ENCODE results near the gene UNC45A. TPM values are rescaled to one million over a fixed set of nuclear protein-coding genes. Genes with fewer than 3 reads are reported as not detected.

UNC45A gene
- total RNA-seq, 1 donor from 2014 or later = 56.2 TPM

DNA sequence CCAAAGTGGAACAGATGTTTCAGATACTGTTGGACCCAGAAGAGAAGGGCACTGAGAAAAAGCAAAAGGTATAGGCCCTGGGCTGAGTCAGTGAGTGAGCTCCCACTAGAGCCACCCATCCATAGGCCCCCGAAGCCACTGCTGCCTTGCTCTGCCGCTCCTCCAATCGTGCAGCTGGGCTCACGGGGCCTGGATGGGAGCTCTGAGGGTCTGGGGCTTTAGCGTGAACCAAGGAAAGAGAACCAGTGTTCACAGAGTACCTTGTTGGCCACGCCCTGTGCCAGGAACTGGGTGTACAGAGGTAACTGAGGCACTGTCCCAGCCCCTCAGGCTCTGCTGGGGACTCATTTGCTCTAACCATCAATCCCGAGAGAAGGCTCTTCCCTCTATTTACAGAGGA is 4.7 kb downstream of the UNC45A start:
- Histone ChIP-seq H2AFZ (ENCODE audit: low read depth, low read length) (no peak overlapping the region), H3K9me3 (ENCODE audit: insufficient read depth, low read depth, low read length) (no peaks in the 10 kb centered on the region), H3K9ac (ENCODE audit: low read length) (no peak overlapping the region), H3K36me3 (ENCODE audit: insufficient read depth, low read length) (peaks cover 50% of the 10 kb centered on the region), H3K27ac (ENCODE audit: low read depth, low read length) (no peak overlapping the region), H3K4me3 (ENCODE audit: insufficient read depth, low read depth, low read length) (no peak overlapping the region), H3K4me1 (ENCODE audit: insufficient read depth, low read length) (peaks cover 15% of the 10 kb centered on the region), H3K27me3 (ENCODE audit: insufficient read depth, low read length) (no peaks in the 10 kb centered on the region), H3K79me2 (ENCODE audit: insufficient read depth, low read length) (peaks cover 24% of the 10 kb centered on the region), H3K4me2 (ENCODE audit: low read length) (no peak overlapping the region), H4K20me1 (ENCODE audit: insufficient read depth, low read length) (peaks cover 18% of the 10 kb centered on the region)
- no peaks in the 10 kb centered on the region for H3K9me3 Mint-ChIP-seq (ENCODE audit: unreplicated experiment)
- no peak for DNase-seq (ENCODE audit: low read depth)
- H3K4me1 Mint-ChIP-seq (ENCODE audit: low read depth, unreplicated experiment) = peaks cover 9% of the 10 kb centered on the region
- peaks cover 14% of the 10 kb centered on the region for H3K36me3 Mint-ChIP-seq (ENCODE audit: low read depth, unreplicated experiment)
- no peak overlapping the region for H3K4me3 Mint-ChIP-seq (ENCODE audit: unreplicated experiment)
- no peak for TF ChIP-seq EZH2 (IDR thresholded peaks at IDR 0.05; ENCODE audit: insufficient read depth, low read length)
- TF ChIP-seq, protein P1, sequence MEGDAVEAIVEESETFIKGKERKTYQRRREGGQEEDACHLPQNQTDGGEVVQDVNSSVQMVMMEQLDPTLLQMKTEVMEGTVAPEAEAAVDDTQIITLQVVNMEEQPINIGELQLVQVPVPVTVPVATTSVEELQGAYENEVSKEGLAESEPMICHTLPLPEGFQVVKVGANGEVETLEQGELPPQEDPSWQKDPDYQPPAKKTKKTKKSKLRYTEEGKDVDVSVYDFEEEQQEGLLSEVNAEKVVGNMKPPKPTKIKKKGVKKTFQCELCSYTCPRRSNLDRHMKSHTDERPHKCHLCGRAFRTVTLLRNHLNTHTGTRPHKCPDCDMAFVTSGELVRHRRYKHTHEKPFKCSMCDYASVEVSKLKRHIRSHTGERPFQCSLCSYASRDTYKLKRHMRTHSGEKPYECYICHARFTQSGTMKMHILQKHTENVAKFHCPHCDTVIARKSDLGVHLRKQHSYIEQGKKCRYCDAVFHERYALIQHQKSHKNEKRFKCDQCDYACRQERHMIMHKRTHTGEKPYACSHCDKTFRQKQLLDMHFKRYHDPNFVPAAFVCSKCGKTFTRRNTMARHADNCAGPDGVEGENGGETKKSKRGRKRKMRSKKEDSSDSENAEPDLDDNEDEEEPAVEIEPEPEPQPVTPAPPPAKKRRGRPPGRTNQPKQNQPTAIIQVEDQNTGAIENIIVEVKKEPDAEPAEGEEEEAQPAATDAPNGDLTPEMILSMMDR (IDR thresholded peaks at IDR 0.05; ENCODE audit: insufficient read depth, low read depth, low read length) = no peak
- FAIRE-seq = no peak
- no peak overlapping the region for H3K27ac Mint-ChIP-seq (ENCODE audit: unreplicated experiment)
- H3K27me3 Mint-ChIP-seq (ENCODE audit: low read depth, unreplicated experiment) = no peaks in the 10 kb centered on the region

GRCh38 chr15:90941038-90941437 is 6.0 kb downstream of the UNC45A start:
- H3K79me2 ChIP-seq (ENCODE audit: insufficient read depth, low read length) = peaks cover 15% of the 10 kb centered on the region
- no peak overlapping the region for H3K4me3 ChIP-seq (ENCODE audit: insufficient read depth, low read depth, low read length)
- DNase-seq (ENCODE audit: low read depth) (no peak), FAIRE-seq (no peak)
- no peak overlapping the region for H3K9ac ChIP-seq (ENCODE audit: low read length)
- no peak overlapping the region for H3K27ac ChIP-seq (ENCODE audit: low read depth, low read length)
- Mint-ChIP-seq H3K36me3 (ENCODE audit: low read depth, unreplicated experiment) (peaks cover 16% of the 10 kb centered on the region), H3K27me3 (ENCODE audit: low read depth, unreplicated experiment) (no peaks in the 10 kb centered on the region), H3K27ac (ENCODE audit: unreplicated experiment) (no peak overlapping the region), H3K4me1 (ENCODE audit: low read depth, unreplicated experiment) (peaks cover 7% of the 10 kb centered on the region), H3K4me3 (ENCODE audit: unreplicated experiment) (no peak overlapping the region), H3K9me3 (ENCODE audit: unreplicated experiment) (no peaks in the 10 kb centered on the region)
- H3K36me3 ChIP-seq (ENCODE audit: insufficient read depth, low read length) = peaks cover 54% of the 10 kb centered on the region
- H3K4me1 ChIP-seq (ENCODE audit: insufficient read depth, low read length) = peaks cover 11% of the 10 kb centered on the region
- H4K20me1 ChIP-seq (ENCODE audit: insufficient read depth, low read length) = peaks cover 14% of the 10 kb centered on the region
- no peaks in the 10 kb centered on the region for H3K27me3 ChIP-seq (ENCODE audit: insufficient read depth, low read length)
- H3K4me2 ChIP-seq (ENCODE audit: low read length) = no peak overlapping the region
- TF ChIP-seq, protein P1 (IDR thresholded peaks at IDR 0.05; ENCODE audit: insufficient read depth, low read depth, low read length) = no peak
- TF ChIP-seq EZH2 (IDR thresholded peaks at IDR 0.05; ENCODE audit: insufficient read depth, low read length) = no peak
- H2AFZ ChIP-seq (ENCODE audit: low read depth, low read length) = no peak overlapping the region
- H3K9me3 ChIP-seq (ENCODE audit: insufficient read depth, low read depth, low read length) = no peaks in the 10 kb centered on the region

GRCh38 chr15:90942354-90943120 is 7.5 kb downstream of the UNC45A start:
- DNase-seq (ENCODE audit: low read depth) = no peak
- no peak overlapping the region for H3K4me2 ChIP-seq (ENCODE audit: low read length)
- H3K27me3 ChIP-seq (ENCODE audit: insufficient read depth, low read length) = no peaks in the 10 kb centered on the region
- FAIRE-seq = no peak
- TF ChIP-seq, protein P1 (IDR thresholded peaks at IDR 0.05; ENCODE audit: insufficient read depth, low read depth, low read length) = no peak
- no peak for TF ChIP-seq EZH2 (IDR thresholded peaks at IDR 0.05; ENCODE audit: insufficient read depth, low read length)
- H3K36me3 ChIP-seq (ENCODE audit: insufficient read depth, low read length) = peaks cover 57% of the 10 kb centered on the region
- H4K20me1 ChIP-seq (ENCODE audit: insufficient read depth, low read length) = peaks cover 7% of the 10 kb centered on the region
- H3K4me3 ChIP-seq (ENCODE audit: insufficient read depth, low read depth, low read length) = no peak overlapping the region
- H3K79me2 ChIP-seq (ENCODE audit: insufficient read depth, low read length) = peaks cover 4% of the 10 kb centered on the region
- H3K9me3 Mint-ChIP-seq (ENCODE audit: unreplicated experiment) = no peaks in the 10 kb centered on the region
- H3K4me3 Mint-ChIP-seq (ENCODE audit: unreplicated experiment) = no peak overlapping the region
- peaks cover 26% of the 10 kb centered on the region for H3K36me3 Mint-ChIP-seq (ENCODE audit: low read depth, unreplicated experiment)
- no peak overlapping the region for H3K9ac ChIP-seq (ENCODE audit: low read length)
- H3K4me1 Mint-ChIP-seq (ENCODE audit: low read depth, unreplicated experiment) = no peaks in the 10 kb centered on the region
- no peaks in the 10 kb centered on the region for H3K4me1 ChIP-seq (ENCODE audit: insufficient read depth, low read length)
- H3K27ac ChIP-seq (ENCODE audit: low read depth, low read length) = no peak overlapping the region
- no peaks in the 10 kb centered on the region for H3K9me3 ChIP-seq (ENCODE audit: insufficient read depth, low read depth, low read length)
- no peak overlapping the region for H3K27ac Mint-ChIP-seq (ENCODE audit: unreplicated experiment)
- no peak overlapping the region for H2AFZ ChIP-seq (ENCODE audit: low read depth, low read length)
- H3K27me3 Mint-ChIP-seq (ENCODE audit: low read depth, unreplicated experiment) = no peaks in the 10 kb centered on the region

Measured in astrocyte (in vitro differentiated cells and primary cell).